Astrocyte (in vitro differentiated cells and primary cell): Measurements from ENCODE around the gene FGD5. TPM values are rescaled to one million over a fixed set of nuclear protein-coding genes. Genes with fewer than 3 reads are reported as not detected.

Experiments used
- DNase-seq: peaks from one replicate; pipeline ENCODE4 v3.0.0-alpha.2; 2010; ENCODE audit warnings: low read depth
- FAIRE-seq: peaks from 2 replicates; lab custom pipeline; 2011; peaks lifted over from hg19 to GRCh38; lab: Jason Lieb, UNC
- H2AFZ ChIP-seq: 2 replicates; pipeline ENCODE4 v1.6.0; 2012; ENCODE audit warnings: low read depth, low read length, inconsistent platforms
- H3K27ac ChIP-seq: 2 replicates; pipeline ENCODE4 v1.5.1; 2011; ENCODE audit warnings: low read depth, low read length, inconsistent platforms
- H3K27me3 ChIP-seq: 2 replicates; pipeline ENCODE4 v1.6.0; 2011; ENCODE audit warnings: low read length, inconsistent platforms; ENCODE audit not compliant: insufficient read depth
- H3K36me3 ChIP-seq: 2 replicates; pipeline ENCODE4 v1.5.1; 2011; ENCODE audit warnings: low read length, inconsistent platforms; ENCODE audit not compliant: insufficient read depth
- H3K4me1 ChIP-seq: 2 replicates; pipeline ENCODE4 v1.5.1; 2011; ENCODE audit warnings: low read length, inconsistent platforms; ENCODE audit not compliant: insufficient read depth
- H3K4me2 ChIP-seq: 2 replicates; pipeline ENCODE4 v1.6.0; 2012; ENCODE audit warnings: low read length, inconsistent platforms
- H3K4me3 ChIP-seq: 2 replicates; pipeline ENCODE4 v1.5.1; 2011; ENCODE audit warnings: low read depth, mild to moderate bottlenecking, low read length, inconsistent platforms; ENCODE audit not compliant: insufficient read depth
- H3K79me2 ChIP-seq: 2 replicates; pipeline ENCODE4 v1.6.0; 2012; ENCODE audit warnings: mild to moderate bottlenecking, low read length, inconsistent platforms; ENCODE audit not compliant: insufficient read depth
- H3K9ac ChIP-seq: 2 replicates; pipeline ENCODE4 v1.6.0; 2012; ENCODE audit warnings: mild to moderate bottlenecking, low read length, inconsistent platforms
- H3K9me3 ChIP-seq: 2 replicates; pipeline ENCODE4 v1.5.1; 2012; ENCODE audit warnings: low read depth, mild to moderate bottlenecking, low read length, inconsistent platforms; ENCODE audit not compliant: insufficient read depth
- H4K20me1 ChIP-seq: 2 replicates; pipeline ENCODE4 v1.6.0; 2012; ENCODE audit warnings: low read length, inconsistent platforms; ENCODE audit not compliant: insufficient read depth
- H3K27ac Mint-ChIP-seq: one replicate; pipeline ENCODE4 v1.8.0; 2021; ENCODE audit warnings: mild to moderate bottlenecking, mixed read lengths; ENCODE audit not compliant: unreplicated experiment
- H3K27me3 Mint-ChIP-seq: one replicate; pipeline ENCODE4 v1.8.0; 2021; ENCODE audit warnings: low read depth, mixed read lengths; ENCODE audit not compliant: unreplicated experiment
- H3K36me3 Mint-ChIP-seq: one replicate; pipeline ENCODE4 v1.8.0; 2021; ENCODE audit warnings: low read depth, mixed read lengths; ENCODE audit not compliant: unreplicated experiment
- H3K4me1 Mint-ChIP-seq: one replicate; pipeline ENCODE4 v1.8.0; 2021; ENCODE audit warnings: low read depth, mixed read lengths; ENCODE audit not compliant: unreplicated experiment
- H3K4me3 Mint-ChIP-seq: one replicate; pipeline ENCODE4 v1.8.0; 2021; ENCODE audit warnings: mild to moderate bottlenecking, moderate library complexity, mixed read lengths; ENCODE audit not compliant: unreplicated experiment
- H3K9me3 Mint-ChIP-seq: one replicate; pipeline ENCODE4 v1.8.0; 2021; ENCODE audit warnings: mild to moderate bottlenecking, mixed read lengths; ENCODE audit not compliant: unreplicated experiment
- EZH2 ChIP-seq: IDR thresholded peaks from 2 replicates; pipeline ENCODE4 v1.6.1; 2012; ENCODE audit warnings: mild to moderate bottlenecking, low read length, inconsistent platforms; ENCODE audit not compliant: insufficient read depth
- total RNA-seq: library from RNA; stranded (reverse); gene quantifications from 2 replicates; pipeline ENCODE4 v1.2.1, GENCODE V29; 2021
- TF ChIP-seq, protein P1 (sequence below): IDR thresholded peaks from 2 replicates; pipeline ENCODE4 v1.5.1; 2011; ENCODE audit warnings: low read depth, mild to moderate bottlenecking, inconsistent platforms, low read length, moderate library complexity; ENCODE audit not compliant: insufficient read depth

The FGD5 gene
- total RNA-seq, 1 donor from 2014 or later, result 2.0 TPM

GRCh38 chr3:14822670-14823390, 4.1 kb downstream of the FGD5 start:
- H3K36me3 ChIP-seq, result no peaks in the 10 kb centered on the region
- no peaks in the 10 kb centered on the region for H3K9me3 ChIP-seq
- H3K4me3 ChIP-seq, result no peak overlapping the region
- H4K20me1 ChIP-seq, result no peaks in the 10 kb centered on the region
- H3K27ac Mint-ChIP-seq, result no peak overlapping the region
- H3K79me2 ChIP-seq, result no peaks in the 10 kb centered on the region
- H3K4me2 ChIP-seq, result no peak overlapping the region
- FAIRE-seq (no peak), DNase-seq (no peak)
- peaks cover 13% of the 10 kb centered on the region for H3K36me3 Mint-ChIP-seq
- no peak overlapping the region for H2AFZ ChIP-seq
- H3K4me3 Mint-ChIP-seq, result no peak overlapping the region
- no peak overlapping the region for H3K27ac ChIP-seq
- H3K27me3 ChIP-seq, result peaks cover 33% of the 10 kb centered on the region
- no peaks in the 10 kb centered on the region for H3K4me1 ChIP-seq
- H3K9ac ChIP-seq, result no peak overlapping the region
- peaks cover 72% of the 10 kb centered on the region for H3K27me3 Mint-ChIP-seq
- TF ChIP-seq, protein P1, sequence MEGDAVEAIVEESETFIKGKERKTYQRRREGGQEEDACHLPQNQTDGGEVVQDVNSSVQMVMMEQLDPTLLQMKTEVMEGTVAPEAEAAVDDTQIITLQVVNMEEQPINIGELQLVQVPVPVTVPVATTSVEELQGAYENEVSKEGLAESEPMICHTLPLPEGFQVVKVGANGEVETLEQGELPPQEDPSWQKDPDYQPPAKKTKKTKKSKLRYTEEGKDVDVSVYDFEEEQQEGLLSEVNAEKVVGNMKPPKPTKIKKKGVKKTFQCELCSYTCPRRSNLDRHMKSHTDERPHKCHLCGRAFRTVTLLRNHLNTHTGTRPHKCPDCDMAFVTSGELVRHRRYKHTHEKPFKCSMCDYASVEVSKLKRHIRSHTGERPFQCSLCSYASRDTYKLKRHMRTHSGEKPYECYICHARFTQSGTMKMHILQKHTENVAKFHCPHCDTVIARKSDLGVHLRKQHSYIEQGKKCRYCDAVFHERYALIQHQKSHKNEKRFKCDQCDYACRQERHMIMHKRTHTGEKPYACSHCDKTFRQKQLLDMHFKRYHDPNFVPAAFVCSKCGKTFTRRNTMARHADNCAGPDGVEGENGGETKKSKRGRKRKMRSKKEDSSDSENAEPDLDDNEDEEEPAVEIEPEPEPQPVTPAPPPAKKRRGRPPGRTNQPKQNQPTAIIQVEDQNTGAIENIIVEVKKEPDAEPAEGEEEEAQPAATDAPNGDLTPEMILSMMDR, result no peak
- no peak for TF ChIP-seq EZH2
- H3K9me3 Mint-ChIP-seq, result peaks cover 6% of the 10 kb centered on the region
- peaks cover 3% of the 10 kb centered on the region for H3K4me1 Mint-ChIP-seq

DNA sequence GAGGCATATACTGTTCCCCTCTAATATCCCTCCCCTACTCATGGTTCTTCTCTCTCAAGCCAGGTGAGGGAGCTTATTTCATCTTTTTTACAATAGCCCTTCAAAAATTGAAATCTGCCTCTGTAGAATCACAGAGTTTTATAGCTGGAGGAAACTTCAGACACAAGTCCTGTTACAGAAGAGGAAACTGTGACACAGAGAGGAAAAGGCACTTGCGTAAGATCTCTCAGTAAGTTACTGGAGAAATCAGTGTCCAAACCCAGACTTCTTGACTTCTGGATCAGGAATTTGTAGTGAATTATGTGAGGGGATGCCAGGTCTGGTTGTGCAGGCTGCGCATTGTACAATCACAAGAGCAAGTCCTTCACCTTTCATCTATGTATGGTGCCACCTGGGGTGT, 4.6 kb downstream of the FGD5 start:
- Mint-ChIP-seq H3K27me3 (peaks cover 70% of the 10 kb centered on the region), H3K36me3 (peaks cover 13% of the 10 kb centered on the region), H3K27ac (no peak overlapping the region), H3K4me3 (no peak overlapping the region), H3K4me1 (peaks cover 5% of the 10 kb centered on the region), H3K9me3 (peaks cover 6% of the 10 kb centered on the region)
- FAIRE-seq (no peak), DNase-seq (no peak)
- Histone ChIP-seq H3K9me3 (no peaks in the 10 kb centered on the region), H4K20me1 (no peaks in the 10 kb centered on the region), H3K79me2 (no peaks in the 10 kb centered on the region), H3K9ac (no peak overlapping the region), H3K4me1 (no peaks in the 10 kb centered on the region), H3K4me2 (no peak overlapping the region), H2AFZ (no peak overlapping the region), H3K4me3 (no peak overlapping the region), H3K27me3 (peaks cover 33% of the 10 kb centered on the region), H3K36me3 (no peaks in the 10 kb centered on the region), H3K27ac (no peak overlapping the region)
- TF ChIP-seq EZH2, result no peak
- TF ChIP-seq, protein P1, result no peak
